PFSK-1 (cell line): Measurements from ENCODE around the gene NSFL1C. TPM values are rescaled to one million over a fixed set of nuclear protein-coding genes. Genes with fewer than 3 reads are reported as not detected.

Experiments used
- FOXP2 ChIP-seq: optimal IDR thresholded peaks from 2 replicates; pipeline ENCODE3; 2011; ENCODE audit warnings: borderline replicate concordance, control low read depth, inconsistent platforms; ENCODE audit not compliant: insufficient read depth; ENCODE audit errors: extremely low read length, extremely low read depth
- POLR2AphosphoS5 ChIP-seq: IDR thresholded peaks from 2 replicates; pipeline ENCODE4 v1.6.1; 2012; ENCODE audit warnings: low read depth, mild to moderate bottlenecking, control low read depth, low read length, moderate library complexity
- SIN3A ChIP-seq: IDR thresholded peaks from 2 replicates; pipeline ENCODE4 v1.6.1; 2012; ENCODE audit warnings: mild to moderate bottlenecking, low read length, moderate library complexity, borderline replicate concordance; ENCODE audit not compliant: insufficient read depth
- TAF1 ChIP-seq: IDR thresholded peaks from 2 replicates; pipeline ENCODE4 v1.6.1; 2012; ENCODE audit warnings: low read length, control low read depth, borderline replicate concordance; ENCODE audit not compliant: insufficient read depth
- polyA plus RNA-seq: library from polyadenylated mRNA; unstranded; fragments of >200 nt; gene quantifications from one replicate; pipeline ENCODE4 v1.2.1, GENCODE V29; 2012; ENCODE audit warnings: low read depth, missing spikeins; ENCODE audit not compliant: insufficient read length
- TF ChIP-seq, protein P1 (sequence below), 2 experiments: IDR thresholded peaks; 2 replicates each; pipeline versions ENCODE4 v1.6.1 to v1.8.0; 2011 to 2012; ENCODE audit warnings: low read depth in 2 of 2, low read length in 2 of 2, control low read depth in 1 of 2, inconsistent platforms in 1 of 2, mild to moderate bottlenecking in 1 of 2, moderate library complexity in 1 of 2; ENCODE audit not compliant: insufficient read depth in 1 of 2

NSFL1C gene
- 119 TPM for polyA plus RNA-seq

GRCh38 chr20:1466211-1467081, at the start of gene NSFL1C:
NSFL1C (minus strand) TSS chr20:1466849; CDS start chr20:1466824, 25 bp downstream.
- peak; percentile 98 for TF ChIP-seq TAF1
- TF ChIP-seq POLR2AphosphoS5 = peak; percentile 70; the same call in 1 of the 2 replicates
- peak; percentile 74; the same call in 1 of the 2 replicates for TF ChIP-seq SIN3A
- TF ChIP-seq FOXP2 = peak; percentile 97
- TF ChIP-seq, protein P1, sequence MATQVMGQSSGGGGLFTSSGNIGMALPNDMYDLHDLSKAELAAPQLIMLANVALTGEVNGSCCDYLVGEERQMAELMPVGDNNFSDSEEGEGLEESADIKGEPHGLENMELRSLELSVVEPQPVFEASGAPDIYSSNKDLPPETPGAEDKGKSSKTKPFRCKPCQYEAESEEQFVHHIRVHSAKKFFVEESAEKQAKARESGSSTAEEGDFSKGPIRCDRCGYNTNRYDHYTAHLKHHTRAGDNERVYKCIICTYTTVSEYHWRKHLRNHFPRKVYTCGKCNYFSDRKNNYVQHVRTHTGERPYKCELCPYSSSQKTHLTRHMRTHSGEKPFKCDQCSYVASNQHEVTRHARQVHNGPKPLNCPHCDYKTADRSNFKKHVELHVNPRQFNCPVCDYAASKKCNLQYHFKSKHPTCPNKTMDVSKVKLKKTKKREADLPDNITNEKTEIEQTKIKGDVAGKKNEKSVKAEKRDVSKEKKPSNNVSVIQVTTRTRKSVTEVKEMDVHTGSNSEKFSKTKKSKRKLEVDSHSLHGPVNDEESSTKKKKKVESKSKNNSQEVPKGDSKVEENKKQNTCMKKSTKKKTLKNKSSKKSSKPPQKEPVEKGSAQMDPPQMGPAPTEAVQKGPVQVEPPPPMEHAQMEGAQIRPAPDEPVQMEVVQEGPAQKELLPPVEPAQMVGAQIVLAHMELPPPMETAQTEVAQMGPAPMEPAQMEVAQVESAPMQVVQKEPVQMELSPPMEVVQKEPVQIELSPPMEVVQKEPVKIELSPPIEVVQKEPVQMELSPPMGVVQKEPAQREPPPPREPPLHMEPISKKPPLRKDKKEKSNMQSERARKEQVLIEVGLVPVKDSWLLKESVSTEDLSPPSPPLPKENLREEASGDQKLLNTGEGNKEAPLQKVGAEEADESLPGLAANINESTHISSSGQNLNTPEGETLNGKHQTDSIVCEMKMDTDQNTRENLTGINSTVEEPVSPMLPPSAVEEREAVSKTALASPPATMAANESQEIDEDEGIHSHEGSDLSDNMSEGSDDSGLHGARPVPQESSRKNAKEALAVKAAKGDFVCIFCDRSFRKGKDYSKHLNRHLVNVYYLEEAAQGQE (IDR thresholded peaks at IDR 0.05; ENCODE audit: insufficient read depth in 1 of 2, low read depth in 2 of 2, low read length in 2 of 2) = peak in 1 of 2 experiments; percentile 66; a peak in 2 of 4 replicates

DNA sequence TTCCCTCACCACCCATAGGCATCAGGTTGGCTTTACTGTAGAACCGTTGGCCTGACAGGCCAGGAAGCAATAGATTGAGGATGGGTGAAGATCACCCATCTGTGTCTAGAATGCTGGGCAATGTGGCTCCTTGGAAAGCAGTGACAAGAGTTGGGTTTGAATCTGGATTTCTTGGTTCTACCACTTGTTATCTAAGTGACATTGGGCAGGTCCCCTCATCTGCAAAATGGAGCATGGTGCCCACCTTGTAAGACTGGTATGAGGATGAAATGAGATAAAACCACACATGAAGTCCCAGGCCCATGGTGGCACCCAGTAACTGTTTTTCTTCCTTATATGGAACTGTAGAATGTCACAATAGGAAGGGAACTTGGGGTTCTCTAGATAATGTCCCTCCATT, 47.2 kb upstream of the NSFL1C start:
- no peak for TF ChIP-seq POLR2AphosphoS5
- TF ChIP-seq SIN3A = no peak
- no peak for TF ChIP-seq FOXP2
- no peak for TF ChIP-seq TAF1
- TF ChIP-seq, protein P1 (IDR thresholded peaks at IDR 0.05; ENCODE audit: insufficient read depth in 1 of 2, low read depth in 2 of 2, low read length in 2 of 2) = no peak

DNA sequence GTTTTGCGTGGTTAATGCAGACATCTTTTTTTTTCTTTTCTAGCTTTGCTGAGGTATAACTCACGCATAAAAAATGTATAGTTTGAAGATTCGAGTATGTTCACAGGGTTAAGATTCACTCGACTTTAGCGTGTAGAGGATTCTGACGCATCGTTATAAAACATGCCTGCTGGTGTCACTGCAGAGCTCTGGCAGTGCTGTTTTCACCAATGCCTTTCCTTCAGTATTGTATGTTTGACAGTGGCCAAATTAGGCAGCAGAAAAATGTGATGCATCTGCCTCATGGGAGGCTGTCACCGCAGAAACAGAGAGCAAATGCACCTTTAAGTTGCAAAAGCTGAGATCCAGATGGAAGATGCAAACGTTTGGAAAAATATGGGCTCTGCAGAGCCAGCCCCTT, 42.6 kb upstream of the NSFL1C start:
- TF ChIP-seq, protein P1 (IDR thresholded peaks at IDR 0.05; ENCODE audit: insufficient read depth in 1 of 2, low read depth in 2 of 2, low read length in 2 of 2) = no peak
- TF ChIP-seq TAF1 = no peak
- no peak for TF ChIP-seq POLR2AphosphoS5
- no peak for TF ChIP-seq SIN3A

DNA sequence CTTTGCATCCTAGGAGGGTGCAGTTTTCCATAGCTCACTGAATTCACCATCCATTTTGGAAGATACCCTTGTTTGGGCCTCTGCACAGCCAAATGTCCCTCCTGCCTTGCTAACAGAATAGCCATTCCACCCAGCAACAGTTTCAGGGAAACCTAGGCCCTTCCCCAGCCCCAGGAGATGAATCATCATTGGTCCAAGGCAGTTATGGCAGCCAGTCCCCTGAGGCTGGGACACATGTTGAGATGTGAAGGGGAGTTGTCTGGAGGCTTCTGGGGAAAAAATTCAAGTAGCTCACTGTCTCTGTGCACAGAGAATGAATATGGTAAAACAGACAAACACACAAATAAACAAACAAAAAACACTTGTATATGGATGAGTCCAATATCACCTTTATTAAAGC, 41.9 kb upstream of the NSFL1C start:
- TF ChIP-seq SIN3A = no peak
- no peak for TF ChIP-seq POLR2AphosphoS5
- TF ChIP-seq TAF1 = no peak
- no peak for TF ChIP-seq FOXP2
- TF ChIP-seq, protein P1 (IDR thresholded peaks at IDR 0.05; ENCODE audit: insufficient read depth in 1 of 2, low read depth in 2 of 2, low read length in 2 of 2) = no peak
